Glutamatergic neuron (in vitro differentiated cells): ENCODE measurements around the gene SULT1A1. TPM values are rescaled to one million over a fixed set of nuclear protein-coding genes. Genes with fewer than 3 reads are reported as not detected.

Source experiments
- DNase-seq: peaks from one replicate; pipeline ENCODE4 v3.0.0; 2022
- H3K27ac Mint-ChIP-seq: one replicate; pipeline ENCODE4 v1.8.0; 2020; ENCODE audit warnings: mild to moderate bottlenecking, mixed read lengths, inconsistent platforms; ENCODE audit not compliant: unreplicated experiment
- H3K27me3 Mint-ChIP-seq: one replicate; pipeline ENCODE4 v1.8.0; 2020; ENCODE audit warnings: mild to moderate bottlenecking, moderate library complexity, mixed read lengths, inconsistent platforms; ENCODE audit not compliant: unreplicated experiment
- H3K36me3 Mint-ChIP-seq: one replicate; pipeline ENCODE4 v1.8.0; 2020; ENCODE audit warnings: mild to moderate bottlenecking, mixed read lengths, inconsistent platforms; ENCODE audit not compliant: unreplicated experiment
- H3K4me1 Mint-ChIP-seq: one replicate; pipeline ENCODE4 v1.8.0; 2020; ENCODE audit warnings: mild to moderate bottlenecking, low read depth, mixed read lengths, inconsistent platforms; ENCODE audit not compliant: unreplicated experiment
- H3K4me3 Mint-ChIP-seq: one replicate; pipeline ENCODE4 v1.8.0; 2020; ENCODE audit warnings: mild to moderate bottlenecking, mixed read lengths, inconsistent platforms; ENCODE audit not compliant: unreplicated experiment
- H3K9me3 Mint-ChIP-seq: one replicate; pipeline ENCODE4 v1.8.0; 2020; ENCODE audit warnings: mild to moderate bottlenecking, moderate library complexity, mixed read lengths, inconsistent platforms; ENCODE audit not compliant: unreplicated experiment
- CTCF ChIP-seq: fragments of 200-600 bp; sonication (generic); IDR thresholded peaks from one replicate; pipeline ENCODE4 v1.5.0; 2021; ENCODE audit not compliant: partially characterized antibody, unreplicated experiment
- total RNA-seq: library from RNA; stranded (reverse); fragmentation: NEBNext Ultra II Directional; extraction: Animal tissue kit (Norgen Biotek cat#: 25700); gene quantifications from one replicate; pipeline ENCODE4 v1.2.1, GENCODE V29; 2021; ENCODE audit not compliant: unreplicated experiment

The SULT1A1 gene
- total RNA-seq, 1 donor from 2014 or later = 0.54 TPM

- DNase-seq = no peak
- no peaks in the 10 kb centered on the region for H3K27me3 Mint-ChIP-seq
- no peak overlapping the region for H3K27ac Mint-ChIP-seq
- no peaks in the 10 kb centered on the region for H3K36me3 Mint-ChIP-seq
- H3K9me3 Mint-ChIP-seq = peaks cover 2% of the 10 kb centered on the region
- TF ChIP-seq CTCF = no peak
- H3K4me1 Mint-ChIP-seq = no peaks in the 10 kb centered on the region
- H3K4me3 Mint-ChIP-seq = no peak overlapping the region
Observed at GRCh38 chr16:28587386-28587785, 22.5 kb downstream of the SULT1A1 start.

GRCh38 chr16:28586466-28586865 is 23.4 kb downstream of the SULT1A1 start:
- peaks cover 2% of the 10 kb centered on the region for H3K9me3 Mint-ChIP-seq
- H3K4me3 Mint-ChIP-seq = no peak overlapping the region
- no peaks in the 10 kb centered on the region for H3K27me3 Mint-ChIP-seq
- no peak for DNase-seq
- no peaks in the 10 kb centered on the region for H3K4me1 Mint-ChIP-seq
- no peaks in the 10 kb centered on the region for H3K36me3 Mint-ChIP-seq
- H3K27ac Mint-ChIP-seq = no peak overlapping the region
- TF ChIP-seq CTCF = no peak

DNA sequence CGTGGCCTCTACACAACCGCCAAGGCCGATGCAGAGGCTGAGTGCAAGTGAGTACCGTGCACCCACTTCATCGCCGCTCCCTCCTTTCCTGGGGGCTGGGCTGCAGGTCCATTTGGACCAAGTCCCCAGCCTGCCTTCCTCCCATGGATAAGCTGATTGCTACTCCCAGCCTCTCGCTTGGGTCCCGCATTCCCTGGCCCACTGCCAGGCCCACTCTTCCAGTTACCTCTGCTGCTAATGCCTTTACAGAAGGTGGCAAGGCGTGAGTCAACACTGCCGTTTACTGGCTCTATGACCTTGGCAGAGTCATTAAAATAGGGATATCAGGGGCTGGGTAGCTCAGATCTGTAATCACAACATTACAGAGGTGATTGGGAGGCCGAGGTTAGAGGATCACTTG is 24.2 kb downstream of the SULT1A1 start:
- Mint-ChIP-seq H3K9me3 (no peaks in the 10 kb centered on the region), H3K4me1 (no peaks in the 10 kb centered on the region), H3K27ac (no peak overlapping the region), H3K36me3 (no peaks in the 10 kb centered on the region), H3K4me3 (no peak overlapping the region), H3K27me3 (no peaks in the 10 kb centered on the region)
- DNase-seq = no peak
- TF ChIP-seq CTCF = no peak

- Mint-ChIP-seq H3K4me1 (no peaks in the 10 kb centered on the region), H3K9me3 (no peaks in the 10 kb centered on the region), H3K27me3 (peaks cover 2% of the 10 kb centered on the region), H3K4me3 (no peak overlapping the region), H3K27ac (no peak overlapping the region), H3K36me3 (no peaks in the 10 kb centered on the region)
- TF ChIP-seq CTCF = no peak
- no peak for DNase-seq
Observed at GRCh38 chr16:28580726-28581315, 29.0 kb downstream of the SULT1A1 start.

DNA sequence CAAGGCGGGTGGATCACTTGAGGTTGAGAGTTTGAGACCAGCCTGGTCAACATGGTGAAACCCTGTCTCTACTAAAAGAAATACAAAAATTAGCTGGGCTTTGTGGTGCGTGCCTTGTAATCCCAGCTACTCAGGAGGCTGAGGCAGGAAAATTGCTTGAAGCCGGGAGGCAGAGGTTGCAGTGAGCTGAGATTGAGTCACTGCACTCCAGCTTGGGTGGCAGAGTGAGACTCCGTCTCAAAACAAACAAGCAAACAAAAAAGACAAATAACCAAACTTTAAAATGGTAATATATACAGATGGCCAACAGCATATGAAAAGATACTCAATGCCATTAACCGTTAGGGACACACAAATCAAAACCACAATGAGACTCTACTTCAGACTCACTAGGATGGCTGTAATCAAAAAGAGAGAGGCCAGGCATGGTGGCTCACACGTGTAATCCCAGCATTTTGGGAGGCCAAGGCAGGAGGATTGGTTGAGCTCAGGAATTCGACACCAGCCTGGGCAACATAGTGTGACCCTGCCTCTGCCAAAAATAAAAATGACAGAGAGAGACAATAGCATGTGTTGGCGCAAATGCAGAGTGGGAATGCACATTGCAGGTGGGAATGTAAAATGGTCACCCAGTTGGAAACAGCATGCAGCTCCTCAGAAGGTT is 34.3 kb downstream of the SULT1A1 start:
- TF ChIP-seq CTCF = no peak
- peaks cover 3% of the 10 kb centered on the region for H3K9me3 Mint-ChIP-seq
- peaks cover 3% of the 10 kb centered on the region for H3K27me3 Mint-ChIP-seq
- no peak overlapping the region for H3K27ac Mint-ChIP-seq
- no peaks in the 10 kb centered on the region for H3K36me3 Mint-ChIP-seq
- DNase-seq = no peak
- H3K4me1 Mint-ChIP-seq = peaks cover 20% of the 10 kb centered on the region
- no peak overlapping the region for H3K4me3 Mint-ChIP-seq
